ENCODE results near the gene RB1. TPM values are rescaled to one million over a fixed set of nuclear protein-coding genes. Genes with fewer than 3 reads are reported as not detected.

RB1 gene
- polyA plus RNA-seq, 1 donor from 2014 or later: 29.5 TPM

DNA sequence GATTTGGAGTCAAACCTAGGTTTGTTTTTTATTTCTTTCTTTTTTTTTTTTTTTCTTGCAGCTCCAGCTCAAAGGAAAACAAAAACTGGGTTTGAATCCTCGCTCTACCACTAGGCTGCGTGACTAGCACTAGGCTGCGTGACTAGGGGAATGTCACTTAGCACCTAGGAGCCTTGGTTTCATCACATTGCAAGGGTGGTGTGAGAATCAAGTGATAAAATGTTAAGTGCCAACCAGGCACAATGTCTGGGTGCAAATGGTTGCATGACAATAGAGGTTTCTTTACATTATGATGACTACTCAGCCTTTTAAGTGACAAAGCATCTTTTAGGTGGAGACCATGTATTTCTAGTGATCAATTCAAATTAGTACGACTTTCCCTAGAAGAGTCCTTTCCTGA is 201.5 kb downstream of the RB1 start:
- no peak overlapping the region for H3K9ac ChIP-seq (ENCODE audit: low read length)

GRCh38 chr13:48505597-48506091 is 202.1 kb downstream of the RB1 start:
- no peaks in the 10 kb centered on the region for H3K27me3 ChIP-seq (ENCODE audit: insufficient read depth, low read depth, low read length)
- no peaks in the 10 kb centered on the region for H3K36me3 ChIP-seq (ENCODE audit: insufficient read depth, low read length)
- H3K79me2 ChIP-seq (replicated peaks; ENCODE audit: insufficient read depth, low read length): no peaks in the 10 kb centered on the region
- no peaks in the 10 kb centered on the region for H3F3A ChIP-seq (ENCODE audit: insufficient read depth, low read length, poor library complexity, severe bottlenecking)
- H4K20me1 ChIP-seq (ENCODE audit: insufficient read depth): no peaks in the 10 kb centered on the region
- no peaks in the 10 kb centered on the region for H3K9me2 ChIP-seq (ENCODE audit: insufficient read depth, low read length)
- H3K9ac ChIP-seq (ENCODE audit: low read length): no peak overlapping the region
- no peaks in the 10 kb centered on the region for H3K9me3 ChIP-seq (ENCODE audit: low read length)
- no peak overlapping the region for H3K4me2 ChIP-seq (ENCODE audit: low read length)
- no peak overlapping the region for H3K27ac ChIP-seq (ENCODE audit: low read length)
- no peak overlapping the region for H2AFZ ChIP-seq (ENCODE audit: low read depth, low read length)
- H3K4me3 ChIP-seq (ENCODE audit: low read length): no peak overlapping the region
- TF ChIP-seq, protein P1, sequence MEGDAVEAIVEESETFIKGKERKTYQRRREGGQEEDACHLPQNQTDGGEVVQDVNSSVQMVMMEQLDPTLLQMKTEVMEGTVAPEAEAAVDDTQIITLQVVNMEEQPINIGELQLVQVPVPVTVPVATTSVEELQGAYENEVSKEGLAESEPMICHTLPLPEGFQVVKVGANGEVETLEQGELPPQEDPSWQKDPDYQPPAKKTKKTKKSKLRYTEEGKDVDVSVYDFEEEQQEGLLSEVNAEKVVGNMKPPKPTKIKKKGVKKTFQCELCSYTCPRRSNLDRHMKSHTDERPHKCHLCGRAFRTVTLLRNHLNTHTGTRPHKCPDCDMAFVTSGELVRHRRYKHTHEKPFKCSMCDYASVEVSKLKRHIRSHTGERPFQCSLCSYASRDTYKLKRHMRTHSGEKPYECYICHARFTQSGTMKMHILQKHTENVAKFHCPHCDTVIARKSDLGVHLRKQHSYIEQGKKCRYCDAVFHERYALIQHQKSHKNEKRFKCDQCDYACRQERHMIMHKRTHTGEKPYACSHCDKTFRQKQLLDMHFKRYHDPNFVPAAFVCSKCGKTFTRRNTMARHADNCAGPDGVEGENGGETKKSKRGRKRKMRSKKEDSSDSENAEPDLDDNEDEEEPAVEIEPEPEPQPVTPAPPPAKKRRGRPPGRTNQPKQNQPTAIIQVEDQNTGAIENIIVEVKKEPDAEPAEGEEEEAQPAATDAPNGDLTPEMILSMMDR (IDR thresholded peaks at IDR 0.05; ENCODE audit: poor library complexity, severe bottlenecking): no peak
- TF ChIP-seq EZH2 (IDR thresholded peaks at IDR 0.05; ENCODE audit: borderline replicate concordance, insufficient read depth, low read length, poor library complexity, severe bottlenecking) (no peak), MXI1 (conservative IDR thresholded peaks at IDR 0.05; ENCODE audit: poor library complexity, severe bottlenecking) (no peak), SMC3 (conservative IDR thresholded peaks at IDR 0.05; ENCODE audit: poor library complexity) (no peak), RAD21 (conservative IDR thresholded peaks at IDR 0.05) (no peak), REST (IDR thresholded peaks at IDR 0.05; ENCODE audit: borderline replicate concordance) (no peak), POLR2AphosphoS5 (IDR thresholded peaks at IDR 0.05) (no peak), TAF1 (IDR thresholded peaks at IDR 0.05; ENCODE audit: low read depth) (no peak)

More for the DNA sequence above, 201.5 kb downstream of the RB1 start:
- no peak overlapping the region for H2AFZ ChIP-seq (ENCODE audit: low read depth, low read length)
- H3K4me3 ChIP-seq (ENCODE audit: low read length): no peak overlapping the region
- no peaks in the 10 kb centered on the region for H3K9me2 ChIP-seq (ENCODE audit: insufficient read depth, low read length)
- no peak for TF ChIP-seq POLR2AphosphoS5 (IDR thresholded peaks at IDR 0.05)
- no peak for TF ChIP-seq RAD21 (conservative IDR thresholded peaks at IDR 0.05)
- TF ChIP-seq SMC3 (conservative IDR thresholded peaks at IDR 0.05; ENCODE audit: poor library complexity): no peak
- TF ChIP-seq, protein P1 (IDR thresholded peaks at IDR 0.05; ENCODE audit: poor library complexity, severe bottlenecking): no peak
- no peak for TF ChIP-seq MXI1 (conservative IDR thresholded peaks at IDR 0.05; ENCODE audit: poor library complexity, severe bottlenecking)
- TF ChIP-seq REST (IDR thresholded peaks at IDR 0.05; ENCODE audit: borderline replicate concordance): no peak
- no peak for TF ChIP-seq EP300 (conservative IDR thresholded peaks at IDR 0.05; ENCODE audit: poor library complexity, severe bottlenecking)
- TF ChIP-seq EZH2 (IDR thresholded peaks at IDR 0.05; ENCODE audit: borderline replicate concordance, insufficient read depth, low read length, poor library complexity, severe bottlenecking): no peak
- no peak for TF ChIP-seq TAF1 (IDR thresholded peaks at IDR 0.05; ENCODE audit: low read depth)
- no peaks in the 10 kb centered on the region for H4K20me1 ChIP-seq (ENCODE audit: insufficient read depth)
- no peaks in the 10 kb centered on the region for H3K79me2 ChIP-seq (replicated peaks; ENCODE audit: insufficient read depth, low read length)
- H3F3A ChIP-seq (ENCODE audit: insufficient read depth, low read length, poor library complexity, severe bottlenecking): no peaks in the 10 kb centered on the region
- H3K36me3 ChIP-seq (ENCODE audit: insufficient read depth, low read length): no peaks in the 10 kb centered on the region
- H3K4me2 ChIP-seq (ENCODE audit: low read length): no peak overlapping the region
- no peak overlapping the region for H3K27ac ChIP-seq (ENCODE audit: low read length)
- H3K9me3 ChIP-seq (ENCODE audit: low read length): no peaks in the 10 kb centered on the region
- H3K27me3 ChIP-seq (ENCODE audit: insufficient read depth, low read depth, low read length): no peaks in the 10 kb centered on the region

Measured in neural cell (in vitro differentiated cells).